Esophagus muscularis mucosa (tissue), 4 donors: ENCODE data around the gene FAAP100. TPM values are rescaled to one million over a fixed set of nuclear protein-coding genes. Genes with fewer than 3 reads are reported as not detected.

Experiments used
- DNase-seq: peaks from one replicate; pipeline ENCODE4 v3.0.0-alpha.2; 2017; ENCODE audit errors: extremely low spot score
- H3K27ac ChIP-seq, 4 donors: fragments of 200-600 bp; sonication (generic); replicated peaks in 1 of 4; 1 replicate in 3 of 4; 2 replicates in 1 of 4; pipeline ENCODE4 v1.5.1; 2016 to 2019; ENCODE audit warnings: mild to moderate bottlenecking in 1 of 4
- H3K27me3 ChIP-seq, 4 donors: fragments of 200-600 bp; sonication (generic); one replicate each; pipeline versions ENCODE4 v1.5.1 to v1.6.0; 2016 to 2019
- H3K36me3 ChIP-seq, 4 donors: fragments of 200-600 bp; sonication (generic); one replicate each; pipeline ENCODE4 v1.5.1; 2016 to 2019
- H3K4me1 ChIP-seq, 4 donors: fragments of 200-600 bp; sonication (generic); one replicate each; pipeline ENCODE4 v1.5.1; 2016 to 2019
- H3K4me3 ChIP-seq, 4 donors: fragments of 200-600 bp; sonication (generic); 1 replicate in 2 of 4; 2 replicates in 2 of 4; pipeline ENCODE4 v1.5.1; 2016 to 2019; ENCODE audit warnings: mild to moderate bottlenecking in 4 of 4, moderate library complexity in 1 of 4
- H3K9me3 ChIP-seq, 4 donors: fragments of 200-600 bp; sonication (generic); 1 replicate in 3 of 4; 2 replicates in 1 of 4; pipeline ENCODE4 v1.5.1; 2016 to 2019
- EP300 ChIP-seq: sonication (generic); formaldehyde crosslinking; IDR thresholded peaks from one replicate; pipeline ENCODE4 v1.6.1; 2017; ENCODE audit warnings: antibody characterized with exemption
- POLR2A ChIP-seq: fragments of 450-650 bp; IDR thresholded peaks from one replicate; pipeline ENCODE4 v1.6.1; 2017; ENCODE audit warnings: antibody characterized with exemption, moderate library complexity, mild to moderate bottlenecking, low read depth
- POLR2AphosphoS5 ChIP-seq, 2 donors: sonication (generic); formaldehyde crosslinking; IDR thresholded peaks; one replicate each; pipeline ENCODE4 v1.6.1; 2017; ENCODE audit warnings: antibody characterized with exemption in 2 of 2
- WGBS: methylation state at CpG from one replicate; pipeline ENCODE4 v1.1.5; 2018; 5-methylcytosine and 5-hydroxymethylcytosine counted together
- intact Hi-C: fragments of 100-400 bp; cut with DNase I; formaldehyde crosslinking; loops from one replicate; pipeline ENCODE4 v1.15.1; 2023
- total RNA-seq, 4 donors: library from RNA; depleted of rRNA; stranded (reverse); fragments of >200 nt; gene quantifications; one replicate each; pipeline versions ENCODE4 v1.1.0 to v1.2.1, GENCODE V29; 2016
- TF ChIP-seq, protein P1 (sequence below), 3 experiments: fragments of 200-600 bp in 2 of 3; fragments of 450-650 bp in 1 of 3; sonication (generic) in 2 of 3; IDR thresholded peaks; one replicate each; pipeline ENCODE4 v1.5.1; 2017 to 2019; ENCODE audit warnings: antibody characterized with exemption in 3 of 3, mild to moderate bottlenecking in 2 of 3, moderate library complexity in 1 of 3

FAAP100 gene
- total RNA-seq, 4 donors from 2014 or later, result 13.7 to 33.3 (median 18.6) TPM

DNA sequence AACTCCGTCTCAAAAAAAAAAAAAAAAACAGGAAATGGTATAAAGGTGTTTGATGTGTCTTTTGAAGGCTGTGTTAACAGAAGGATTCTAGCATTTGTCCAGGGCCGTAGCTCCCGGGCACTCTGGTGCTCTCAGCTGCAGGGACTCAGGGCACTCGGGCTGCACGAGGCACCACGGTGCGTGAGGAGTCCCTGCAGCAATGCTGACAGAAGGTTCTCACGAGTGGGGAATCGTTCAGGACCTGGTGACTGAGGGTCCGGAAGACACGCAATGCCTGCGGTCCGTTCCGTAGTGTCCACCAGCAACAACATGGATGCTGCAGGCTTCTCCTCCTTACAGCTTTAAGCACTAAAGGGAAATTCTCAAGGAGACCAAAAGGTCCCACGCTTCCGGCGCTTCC lies 12.6 kb upstream of the FAAP100 start:
- peaks cover 22 to 37% (median 34%) of the 10 kb centered on the region in 4 donors for H3K4me1 ChIP-seq

DNA sequence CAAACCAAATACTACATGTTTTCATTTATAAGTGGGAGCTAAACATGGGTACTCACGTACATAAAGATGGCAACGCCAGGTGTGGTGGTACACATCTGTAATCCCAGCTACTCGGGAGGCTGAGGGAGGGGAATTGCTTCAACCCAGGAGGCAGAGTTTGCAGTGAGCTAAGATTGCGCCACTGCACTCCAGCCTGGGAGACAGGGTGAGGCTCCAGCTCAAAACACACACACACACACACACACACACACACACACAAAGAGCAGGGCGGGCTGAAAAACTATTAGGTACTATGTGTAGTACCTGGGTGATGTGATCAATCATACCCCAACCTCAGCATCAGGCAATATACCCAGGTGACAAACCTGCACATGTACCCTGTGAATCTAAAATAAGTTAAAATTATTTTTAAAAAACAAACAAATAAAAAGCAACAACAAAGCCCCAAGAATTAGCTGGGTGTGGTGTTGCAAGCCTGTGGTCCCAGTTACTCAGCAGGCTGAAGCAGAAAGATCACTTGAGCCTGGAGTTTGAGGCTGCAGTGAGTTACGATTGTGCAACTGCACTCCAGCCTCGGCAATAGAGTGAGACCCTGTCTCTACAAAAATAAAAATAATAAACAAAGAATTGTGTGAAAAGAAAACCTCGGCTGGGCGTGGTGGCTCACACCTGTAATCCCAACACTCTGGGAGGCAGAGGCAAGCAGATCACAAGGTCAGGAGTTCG lies 11.9 kb upstream of the FAAP100 start:
- Histone ChIP-seq H3K27ac (peak overlapping the region in 2 of 4 donors; percentile 12 to 86), H3K36me3 (peaks cover 54 to 96% (median 87%) of the 10 kb centered on the region in 4 donors), H3K4me3 (no peak overlapping the region), H3K9me3 (no peaks in the 10 kb centered on the region), H3K4me1 (peaks cover 26 to 37% (median 34%) of the 10 kb centered on the region in 4 donors), H3K27me3 (no peaks in the 10 kb centered on the region)
- intact Hi-C loops, result no loop called here
- DNase-seq, result no peak
- 80% methylated on average over 10 of the region's 10 CpGs for WGBS
- no peak for TF ChIP-seq POLR2A
- no peak for TF ChIP-seq POLR2AphosphoS5 (IDR thresholded peaks at IDR 0.05)
- TF ChIP-seq, protein P1, sequence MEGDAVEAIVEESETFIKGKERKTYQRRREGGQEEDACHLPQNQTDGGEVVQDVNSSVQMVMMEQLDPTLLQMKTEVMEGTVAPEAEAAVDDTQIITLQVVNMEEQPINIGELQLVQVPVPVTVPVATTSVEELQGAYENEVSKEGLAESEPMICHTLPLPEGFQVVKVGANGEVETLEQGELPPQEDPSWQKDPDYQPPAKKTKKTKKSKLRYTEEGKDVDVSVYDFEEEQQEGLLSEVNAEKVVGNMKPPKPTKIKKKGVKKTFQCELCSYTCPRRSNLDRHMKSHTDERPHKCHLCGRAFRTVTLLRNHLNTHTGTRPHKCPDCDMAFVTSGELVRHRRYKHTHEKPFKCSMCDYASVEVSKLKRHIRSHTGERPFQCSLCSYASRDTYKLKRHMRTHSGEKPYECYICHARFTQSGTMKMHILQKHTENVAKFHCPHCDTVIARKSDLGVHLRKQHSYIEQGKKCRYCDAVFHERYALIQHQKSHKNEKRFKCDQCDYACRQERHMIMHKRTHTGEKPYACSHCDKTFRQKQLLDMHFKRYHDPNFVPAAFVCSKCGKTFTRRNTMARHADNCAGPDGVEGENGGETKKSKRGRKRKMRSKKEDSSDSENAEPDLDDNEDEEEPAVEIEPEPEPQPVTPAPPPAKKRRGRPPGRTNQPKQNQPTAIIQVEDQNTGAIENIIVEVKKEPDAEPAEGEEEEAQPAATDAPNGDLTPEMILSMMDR (IDR thresholded peaks at IDR 0.05), result no peak
- TF ChIP-seq EP300, result no peak

More for the DNA sequence above, 12.6 kb upstream of the FAAP100 start:
- intact Hi-C loops, result no loop called here
- WGBS, result 84% methylated on average over 10 of the region's 17 CpGs
- Histone ChIP-seq H3K27ac (peak overlapping the region in 2 of 4 donors; percentile 12 to 86), H3K27me3 (no peaks in the 10 kb centered on the region), H3K4me3 (no peak overlapping the region), H3K9me3 (no peaks in the 10 kb centered on the region), H3K36me3 (peaks cover 56 to 97% (median 87%) of the 10 kb centered on the region in 4 donors)
- TF ChIP-seq EP300, result no peak
- TF ChIP-seq POLR2A, result no peak
- TF ChIP-seq, protein P1 (IDR thresholded peaks at IDR 0.05), result no peak
- TF ChIP-seq POLR2AphosphoS5 (IDR thresholded peaks at IDR 0.05), result no peak
- no peak for DNase-seq

DNA sequence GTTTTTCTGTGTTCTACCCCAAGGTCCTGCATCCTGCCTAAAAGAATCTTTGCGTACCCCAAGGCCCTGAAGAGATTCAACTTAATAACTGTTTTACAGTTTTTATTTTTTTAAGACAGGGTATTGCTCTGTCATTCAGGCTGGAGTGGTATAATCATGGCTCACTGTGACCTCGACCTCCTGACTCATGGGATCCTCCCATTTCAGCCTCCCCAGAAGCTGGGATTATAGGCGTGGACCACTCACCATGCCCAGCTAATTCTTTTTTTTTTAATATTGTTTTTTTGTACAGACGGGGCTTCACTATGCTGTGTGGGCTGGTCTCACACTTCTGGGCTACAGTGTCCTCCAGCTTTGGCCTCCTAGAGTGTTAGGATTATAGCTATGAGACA lies 9.3 kb upstream of the FAAP100 start:
- Histone ChIP-seq H3K4me1 (peaks cover 10 to 19% (median 15%) of the 10 kb centered on the region in 4 donors), H3K9me3 (no peaks in the 10 kb centered on the region), H3K4me3 (no peak overlapping the region), H3K27ac (no peak overlapping the region), H3K36me3 (peaks cover 68 to 100% (median 96%) of the 10 kb centered on the region in 4 donors), H3K27me3 (no peaks in the 10 kb centered on the region)
- intact Hi-C loops, result no loop called here
- TF ChIP-seq POLR2A, result no peak
- TF ChIP-seq EP300, result no peak
- TF ChIP-seq, protein P1 (IDR thresholded peaks at IDR 0.05), result no peak
- TF ChIP-seq POLR2AphosphoS5 (IDR thresholded peaks at IDR 0.05), result no peak
- WGBS, result 74% methylated on average over 4 of the region's 4 CpGs
- no peak for DNase-seq

DNA sequence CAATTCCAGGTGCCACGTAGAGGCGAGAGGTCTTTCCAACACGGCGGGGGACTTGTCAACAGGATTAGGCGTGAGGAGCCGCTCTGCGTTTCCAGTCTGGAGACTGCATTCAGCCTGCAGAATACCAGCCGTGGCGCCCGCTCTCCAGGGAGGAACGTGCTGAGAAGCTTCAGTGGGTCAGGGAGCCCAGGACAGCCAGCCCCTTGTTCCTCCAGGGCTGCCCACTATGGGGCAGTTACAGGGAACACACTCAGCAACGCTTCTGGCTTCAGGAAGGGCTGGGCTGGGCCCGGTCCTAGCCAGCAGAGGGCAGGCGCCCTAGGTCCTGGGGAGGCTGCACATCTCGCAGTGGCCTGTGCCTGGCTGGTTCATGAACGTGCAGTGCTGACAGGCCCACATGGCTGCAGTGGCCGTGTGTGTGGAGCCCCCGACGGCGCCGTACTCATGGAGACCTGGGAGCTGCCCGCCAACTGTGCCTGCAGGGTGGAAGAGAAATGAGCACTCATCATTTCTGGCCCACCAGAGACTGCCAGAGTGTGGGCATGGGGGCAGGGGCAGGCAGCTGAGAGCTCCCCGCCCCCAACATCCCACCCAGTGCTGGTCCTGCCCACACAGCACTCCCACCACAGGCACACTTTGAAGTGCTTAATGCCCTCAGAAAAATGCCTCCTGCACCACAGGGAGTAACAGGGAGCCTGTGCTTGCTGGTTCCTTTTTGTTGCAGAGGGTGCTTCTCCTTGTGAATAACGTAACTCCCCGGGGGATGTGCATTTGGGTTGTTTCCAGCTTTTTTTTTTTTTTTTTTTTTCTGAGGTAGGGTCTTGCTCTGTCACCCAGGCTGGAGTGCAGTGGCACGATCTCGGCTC lies 7.0 kb upstream of the FAAP100 start:
- Histone ChIP-seq H3K27me3 (no peaks in the 10 kb centered on the region), H3K27ac (no peak overlapping the region), H3K36me3 (peaks cover 55 to 85% (median 79%) of the 10 kb centered on the region in 4 donors), H3K4me3 (no peak overlapping the region), H3K9me3 (no peaks in the 10 kb centered on the region), H3K4me1 (peaks cover 0 to 13% (median under 1%) of the 10 kb centered on the region in 4 donors)
- WGBS, result 85% methylated on average over 10 of the region's 27 CpGs
- DNase-seq, result no peak
- intact Hi-C loops, result no loop called here
- TF ChIP-seq EP300 (no peak), POLR2A (no peak), POLR2AphosphoS5 (IDR thresholded peaks at IDR 0.05) (no peak)
- TF ChIP-seq, protein P1 (IDR thresholded peaks at IDR 0.05), result no peak
